ENCODE data around the gene E4F1.

- TF ChIP-seq EZH2 (IDR thresholded peaks at IDR 0.05; ENCODE audit: borderline replicate concordance, low read depth, low read length, poor library complexity, severe bottlenecking) (no peak), CTCF (conservative IDR thresholded peaks at IDR 0.05; ENCODE audit: low read depth, low read length) (no peak)
Measured at GRCh38 chr16:2207872-2208271, 15.5 kb upstream of the E4F1 start.
